GM12892 (cell line): ENCODE data around the gene PLVAP.

Experiments used
- POLR2A ChIP-seq: IDR thresholded peaks from 2 replicates; pipeline ENCODE4 v1.6.1; 2011; ENCODE audit warnings: low read depth, low read length, control low read depth
- POLR2AphosphoS5 ChIP-seq: IDR thresholded peaks from 2 replicates; pipeline ENCODE4 v1.6.1; 2011; ENCODE audit warnings: low read depth, low read length, control low read depth
- TAF1 ChIP-seq: IDR thresholded peaks from 2 replicates; pipeline ENCODE4 v1.6.1; 2011; ENCODE audit warnings: low read depth, mild to moderate bottlenecking, control low read depth, low read length, borderline replicate concordance

- TF ChIP-seq POLR2AphosphoS5 = no peak
- TF ChIP-seq POLR2A = no peak
- no peak for TF ChIP-seq TAF1
These were observed 38.6 kb downstream of the PLVAP start for GRCh38 chr19:17338433-17339078.
